ENCODE data around the gene CHSY3.
A peak's percentile ranks its signal among the peaks of the same experiment; 100 is the strongest.

Gene CHSY3

GRCh38 chr5:129945028-129945427 lies 40.8 kb downstream of the CHSY3 start:
- DNase-seq (ENCODE audit: low read depth) = peak; percentile 90
- H3K4me3 ChIP-seq (ENCODE audit: low read length) = no peak overlapping the region
- no peak for TF ChIP-seq CTCF (conservative IDR thresholded peaks at IDR 0.05; ENCODE audit: low read length)

- DNase-seq (ENCODE audit: low read depth) = no peak
- no peak for TF ChIP-seq CTCF (conservative IDR thresholded peaks at IDR 0.05; ENCODE audit: low read length)
- no peak overlapping the region for H3K4me3 ChIP-seq (ENCODE audit: low read length)
These were observed 41.6 kb downstream of the CHSY3 start for GRCh38 chr5:129945774-129946270.

- no peak overlapping the region for H3K4me3 ChIP-seq (ENCODE audit: low read length)
- TF ChIP-seq CTCF (conservative IDR thresholded peaks at IDR 0.05; ENCODE audit: low read length) = no peak
- no peak for DNase-seq (ENCODE audit: low read depth)
These were observed 46.8 kb downstream of the CHSY3 start for GRCh38 chr5:129951039-129951438.

GRCh38 chr5:129958581-129958980 lies 54.3 kb downstream of the CHSY3 start:
- H3K4me3 ChIP-seq (ENCODE audit: low read length) = no peak overlapping the region
- no peak for TF ChIP-seq CTCF (conservative IDR thresholded peaks at IDR 0.05; ENCODE audit: low read length)
- no peak for DNase-seq (ENCODE audit: low read depth)

GRCh38 chr5:129960831-129961230 lies 56.6 kb downstream of the CHSY3 start:
- TF ChIP-seq CTCF (conservative IDR thresholded peaks at IDR 0.05; ENCODE audit: low read length) = no peak
- no peak overlapping the region for H3K4me3 ChIP-seq (ENCODE audit: low read length)
- no peak for DNase-seq (ENCODE audit: low read depth)

GRCh38 chr5:129962506-129962905 lies 58.2 kb downstream of the CHSY3 start:
- no peak overlapping the region for H3K4me3 ChIP-seq (ENCODE audit: low read length)
- no peak for DNase-seq (ENCODE audit: low read depth)
- no peak for TF ChIP-seq CTCF (conservative IDR thresholded peaks at IDR 0.05; ENCODE audit: low read length)

GRCh38 chr5:129963359-129963758 lies 59.1 kb downstream of the CHSY3 start:
- H3K4me3 ChIP-seq (ENCODE audit: low read length) = no peak overlapping the region
- TF ChIP-seq CTCF (conservative IDR thresholded peaks at IDR 0.05; ENCODE audit: low read length) = no peak

More at GRCh38 chr5:129963359-129963758, 59.1 kb downstream of the CHSY3 start:
- DNase-seq (ENCODE audit: low read depth) = peak; percentile 88
